ENCODE data around the gene CDH23.

Gene CDH23

DNA sequence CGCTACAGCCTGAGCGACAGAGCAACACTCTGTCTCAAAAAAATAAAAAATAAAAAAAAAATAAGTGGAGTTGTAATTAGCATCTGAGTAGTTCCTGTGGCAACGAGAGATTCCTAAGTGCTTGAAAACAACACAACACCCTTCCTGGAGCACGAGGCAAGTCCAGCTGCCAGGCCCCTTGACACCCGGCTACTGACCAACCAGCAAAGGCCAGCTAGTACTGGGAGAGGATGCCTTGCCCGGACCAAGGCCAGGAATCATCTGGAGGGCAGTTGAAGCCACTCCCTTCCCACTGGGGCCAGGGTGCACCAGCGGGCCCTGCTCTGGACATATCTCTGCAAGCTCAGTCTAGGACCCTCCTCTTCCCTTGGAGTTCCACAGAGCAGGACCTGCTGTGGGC is 322.3 kb downstream of the CDH23 start:
- no peak for TF ChIP-seq CTCF (IDR thresholded peaks at IDR 0.05; ENCODE audit: poor library complexity, severe bottlenecking)
- H3K27me3 ChIP-seq (ENCODE audit: insufficient read depth, poor library complexity, severe bottlenecking) = no peaks in the 10 kb centered on the region
- H3K4me1 ChIP-seq (ENCODE audit: insufficient read depth, poor library complexity, severe bottlenecking) = peaks cover 2% of the 10 kb centered on the region
- H3K36me3 ChIP-seq (ENCODE audit: low read depth) = no peaks in the 10 kb centered on the region
- no peak overlapping the region for H3K4me3 ChIP-seq (ENCODE audit: severe bottlenecking)
- no peak for ATAC-seq (ENCODE audit: low read depth)
- DNase-seq (ENCODE audit: low spot score) = no peak
- no peak overlapping the region for H3K27ac ChIP-seq (ENCODE audit: poor library complexity, severe bottlenecking)
- no peaks in the 10 kb centered on the region for H3K9me3 ChIP-seq (ENCODE audit: severe bottlenecking)

- Histone ChIP-seq H3K4me1 (ENCODE audit: insufficient read depth, poor library complexity, severe bottlenecking) (no peaks in the 10 kb centered on the region), H3K27ac (ENCODE audit: poor library complexity, severe bottlenecking) (no peak within 1 kb of the TSS), H3K4me3 (ENCODE audit: severe bottlenecking) (no peak within 1 kb of the TSS), H3K27me3 (ENCODE audit: insufficient read depth, poor library complexity, severe bottlenecking) (no peaks in the 10 kb centered on the region), H3K9me3 (ENCODE audit: severe bottlenecking) (no peaks in the 10 kb centered on the region), H3K36me3 (ENCODE audit: low read depth) (no peaks in the 10 kb centered on the region)
- no peak for TF ChIP-seq CTCF (IDR thresholded peaks at IDR 0.05; ENCODE audit: poor library complexity, severe bottlenecking)
- DNase-seq (ENCODE audit: low spot score) = no peak
- ATAC-seq (ENCODE audit: low read depth) = no peak
Measured at GRCh38 chr10:71719464-71720201, 322.9 kb downstream of the CDH23 start, which contains the start of gene C10orf105. Gene C10orf105, minus strand, starts transcription at chr10:71719778. Its CDS starts 3,441 bp downstream, at chr10:71716337.

DNA sequence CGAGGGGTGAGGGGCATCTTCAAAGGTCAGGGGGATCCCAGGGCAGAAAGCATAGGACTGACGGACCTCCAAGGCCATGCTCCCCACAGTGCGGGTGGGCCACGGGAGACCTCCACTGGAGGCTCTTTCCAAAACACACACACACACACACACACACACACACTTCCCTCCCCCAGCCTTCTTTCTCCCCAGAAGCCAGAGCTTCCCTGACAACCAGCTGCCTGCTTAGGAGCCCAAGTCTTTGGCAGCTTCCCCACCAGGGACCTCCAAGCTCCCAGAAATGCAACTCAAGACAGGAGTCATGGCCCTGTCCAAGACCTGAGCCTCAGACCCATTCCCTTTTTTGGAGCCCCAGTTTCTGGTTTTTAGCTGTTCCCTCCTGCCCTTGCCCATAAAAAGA is 323.6 kb downstream of the CDH23 start:
- H3K4me1 ChIP-seq (ENCODE audit: insufficient read depth, poor library complexity, severe bottlenecking) = no peaks in the 10 kb centered on the region
- no peak overlapping the region for H3K4me3 ChIP-seq (ENCODE audit: severe bottlenecking)
- ATAC-seq (ENCODE audit: low read depth) = no peak
- DNase-seq (ENCODE audit: low spot score) = no peak
- H3K27ac ChIP-seq (ENCODE audit: poor library complexity, severe bottlenecking) = no peak overlapping the region
- no peaks in the 10 kb centered on the region for H3K27me3 ChIP-seq (ENCODE audit: insufficient read depth, poor library complexity, severe bottlenecking)
- H3K36me3 ChIP-seq (ENCODE audit: low read depth) = no peaks in the 10 kb centered on the region
- H3K9me3 ChIP-seq (ENCODE audit: severe bottlenecking) = no peaks in the 10 kb centered on the region
- no peak for TF ChIP-seq CTCF (IDR thresholded peaks at IDR 0.05; ENCODE audit: poor library complexity, severe bottlenecking)

GRCh38 chr10:71721313-71721712 is 324.6 kb downstream of the CDH23 start:
- no peak for TF ChIP-seq CTCF (IDR thresholded peaks at IDR 0.05; ENCODE audit: poor library complexity, severe bottlenecking)

DNA sequence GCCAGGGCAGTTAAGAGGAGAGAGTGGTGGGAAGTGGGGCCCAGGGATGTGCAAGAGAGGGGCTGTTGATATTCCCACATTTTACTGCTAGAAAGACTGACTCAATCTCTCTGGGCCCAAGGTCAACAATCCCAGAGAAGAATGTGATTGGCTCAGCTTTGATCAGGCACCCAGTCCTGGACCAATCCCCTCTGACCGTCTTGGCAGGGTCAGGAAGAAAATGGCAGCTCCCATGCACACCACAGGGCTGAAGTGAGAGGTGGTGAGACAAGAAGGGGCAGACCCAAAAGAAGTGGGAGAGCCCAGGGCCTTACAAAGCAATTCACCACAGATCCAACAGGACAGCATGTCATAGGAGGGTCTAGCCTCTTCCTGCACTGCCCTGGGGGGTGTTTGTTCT is 326.1 kb downstream of the CDH23 start:
- TF ChIP-seq CTCF (IDR thresholded peaks at IDR 0.05; ENCODE audit: poor library complexity, severe bottlenecking) = no peak
- Histone ChIP-seq H3K9me3 (ENCODE audit: severe bottlenecking) (no peaks in the 10 kb centered on the region), H3K27me3 (ENCODE audit: insufficient read depth, poor library complexity, severe bottlenecking) (no peaks in the 10 kb centered on the region), H3K4me3 (ENCODE audit: severe bottlenecking) (no peak overlapping the region), H3K36me3 (ENCODE audit: low read depth) (no peaks in the 10 kb centered on the region), H3K27ac (ENCODE audit: poor library complexity, severe bottlenecking) (no peak overlapping the region), H3K4me1 (ENCODE audit: insufficient read depth, poor library complexity, severe bottlenecking) (peaks cover 7% of the 10 kb centered on the region)
- ATAC-seq (ENCODE audit: low read depth) (no peak), DNase-seq (ENCODE audit: low spot score) (no peak)

More at GRCh38 chr10:71721313-71721712, 324.6 kb downstream of the CDH23 start:
- Histone ChIP-seq H3K4me3 (ENCODE audit: severe bottlenecking) (no peak overlapping the region), H3K36me3 (ENCODE audit: low read depth) (no peaks in the 10 kb centered on the region), H3K9me3 (ENCODE audit: severe bottlenecking) (no peaks in the 10 kb centered on the region), H3K27me3 (ENCODE audit: insufficient read depth, poor library complexity, severe bottlenecking) (no peaks in the 10 kb centered on the region), H3K4me1 (ENCODE audit: insufficient read depth, poor library complexity, severe bottlenecking) (no peaks in the 10 kb centered on the region), H3K27ac (ENCODE audit: poor library complexity, severe bottlenecking) (no peak overlapping the region)
- no peak for DNase-seq (ENCODE audit: low spot score)
- ATAC-seq (ENCODE audit: low read depth) = no peak
